IMR-90 (cell line): ENCODE results near the gene NADK2.

Experiments used
- CEBPB ChIP-seq: IDR thresholded peaks from 2 replicates; pipeline ENCODE4 v1.6.1; 2012; ENCODE audit warnings: low read depth, low read length, improper control_type of control experiment
- CTCF ChIP-seq: conservative IDR thresholded peaks from 2 replicates; pipeline ENCODE4 v1.5.1; 2012; ENCODE audit warnings: mild to moderate bottlenecking, low read depth, low read length, improper control_type of control experiment
- MAZ ChIP-seq: IDR thresholded peaks from 2 replicates; pipeline ENCODE4 v1.6.1; 2012; ENCODE audit warnings: low read depth, mild to moderate bottlenecking, low read length, improper control_type of control experiment, moderate library complexity, borderline replicate concordance
- POLR2A ChIP-seq: IDR thresholded peaks from 2 replicates; pipeline ENCODE4 v1.6.1; 2012; ENCODE audit warnings: mild to moderate bottlenecking, low read depth, low read length
- RAD21 ChIP-seq: IDR thresholded peaks from 2 replicates; pipeline ENCODE4 v1.6.1; 2012; ENCODE audit warnings: low read length, improper control_type of control experiment

- TF ChIP-seq CTCF (no peak), MAZ (no peak), POLR2A (no peak), RAD21 (no peak), CEBPB (no peak)
These were observed 83.6 kb downstream of the NADK2 start for GRCh38 chr5:36158144-36158543.
